Fibroblast of skin of left biceps (primary cell): ENCODE data around the gene SPATS2L.
A peak's percentile ranks its signal among the peaks of the same experiment; 100 is the strongest.

Experiments used
- DNase-seq, 2 experiments: peaks; one replicate each; pipeline ENCODE4 v3.0.0-alpha.2; 2013; ENCODE audit warnings: low read depth in 2 of 2

SPATS2L gene

DNA sequence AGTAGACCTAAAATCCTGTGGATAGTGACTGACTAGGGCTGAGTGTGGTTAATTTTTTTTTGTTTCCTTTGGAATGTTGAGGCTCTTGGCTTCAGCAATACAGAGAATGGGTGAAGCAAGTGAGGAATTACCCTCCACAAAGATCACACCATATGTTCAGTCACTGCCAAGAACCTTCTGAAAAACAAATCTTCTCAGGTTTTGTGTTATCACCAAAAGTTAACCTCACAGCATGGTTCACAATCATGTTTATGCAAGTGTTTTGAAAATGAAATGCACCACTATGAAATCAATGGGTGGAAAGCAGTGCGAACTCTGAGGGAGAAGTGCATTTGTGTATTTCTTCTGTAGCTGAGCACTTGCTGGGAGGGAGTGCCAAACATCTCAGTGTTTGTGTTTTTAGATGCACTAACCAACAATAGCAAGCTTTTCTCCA is 44.4 kb downstream of the SPATS2L start:
- peak in 1 of 2 experiments; percentile 47 for DNase-seq

DNA sequence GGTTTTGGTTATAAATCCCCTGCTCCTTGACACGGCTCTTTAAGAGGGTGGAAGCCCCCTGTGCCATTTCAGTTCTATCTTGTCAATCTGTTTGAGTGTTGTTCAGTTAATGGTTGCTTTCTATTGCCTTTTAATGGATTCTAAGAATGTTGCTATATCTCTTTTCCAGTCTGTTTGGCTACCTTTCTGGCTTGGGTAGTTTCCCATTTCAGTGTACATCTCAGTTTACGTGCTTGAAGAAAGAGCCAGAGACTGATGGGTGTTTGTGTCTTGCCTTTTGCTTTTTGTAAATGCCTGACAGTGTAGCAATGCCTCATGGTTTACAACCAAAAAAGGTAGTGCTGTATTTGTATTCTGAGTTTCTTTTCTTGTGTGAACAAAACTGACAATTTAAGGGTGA is 45.3 kb downstream of the SPATS2L start:
- DNase-seq: no peak

DNA sequence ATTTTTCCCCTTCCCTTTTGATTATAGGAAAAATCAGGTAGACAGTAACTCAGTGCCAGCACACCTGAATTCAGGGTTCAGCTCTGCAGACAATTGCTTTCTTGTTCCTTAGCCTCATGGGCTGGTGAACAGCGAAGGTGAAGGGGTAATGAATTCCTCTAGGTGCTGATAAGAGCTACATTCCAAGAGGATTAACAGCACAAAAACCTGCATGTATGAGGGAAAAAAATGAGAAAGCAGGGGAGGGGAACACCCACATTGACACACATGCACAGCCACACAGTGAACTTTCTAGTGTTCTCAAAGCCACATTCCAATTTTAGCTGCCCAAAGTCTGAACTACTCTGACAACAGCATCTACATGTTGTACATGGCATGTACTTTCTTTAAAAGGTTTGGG is 46.1 kb downstream of the SPATS2L start:
- DNase-seq: peak; percentile 43 to 55

DNA sequence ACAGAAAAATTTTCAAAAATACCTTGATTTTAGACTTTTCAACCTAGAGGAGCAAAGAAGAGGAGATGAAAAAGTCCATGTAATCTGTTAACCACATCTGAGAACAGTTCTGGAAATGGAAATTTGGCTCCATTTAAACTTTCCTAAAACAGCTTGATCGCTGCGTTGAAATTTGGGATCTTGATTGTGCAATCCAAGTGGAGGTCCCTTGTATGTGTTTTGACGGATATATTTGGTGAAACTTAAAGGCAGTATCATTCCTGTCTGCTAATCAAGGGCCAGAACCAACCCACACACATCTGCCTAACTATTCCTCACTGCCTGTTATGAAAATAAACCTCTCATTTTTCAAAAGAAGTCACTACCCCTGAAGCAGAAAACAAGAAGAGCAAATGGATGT is 46.6 kb downstream of the SPATS2L start:
- DNase-seq: peak; percentile 50 to 51

DNA sequence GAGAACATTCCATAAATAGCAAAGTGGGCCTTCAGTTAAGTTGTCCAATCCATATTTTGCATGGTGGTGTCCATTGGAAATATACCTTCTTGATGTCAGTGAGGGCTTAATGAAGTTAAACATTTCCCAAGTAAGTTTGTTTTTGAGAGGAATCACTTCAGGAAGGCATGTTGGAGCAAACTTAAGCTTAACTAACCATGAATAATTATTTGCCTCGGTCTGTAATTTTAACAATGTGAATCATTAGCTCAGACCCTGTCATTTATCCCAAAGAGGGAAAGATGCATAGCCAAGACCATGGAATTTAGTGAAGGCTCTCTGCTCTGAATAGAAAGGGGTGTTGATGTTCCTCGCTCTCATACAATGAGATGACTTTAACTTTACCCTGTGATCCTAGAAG is 47.4 kb downstream of the SPATS2L start:
- DNase-seq: no peak

DNA sequence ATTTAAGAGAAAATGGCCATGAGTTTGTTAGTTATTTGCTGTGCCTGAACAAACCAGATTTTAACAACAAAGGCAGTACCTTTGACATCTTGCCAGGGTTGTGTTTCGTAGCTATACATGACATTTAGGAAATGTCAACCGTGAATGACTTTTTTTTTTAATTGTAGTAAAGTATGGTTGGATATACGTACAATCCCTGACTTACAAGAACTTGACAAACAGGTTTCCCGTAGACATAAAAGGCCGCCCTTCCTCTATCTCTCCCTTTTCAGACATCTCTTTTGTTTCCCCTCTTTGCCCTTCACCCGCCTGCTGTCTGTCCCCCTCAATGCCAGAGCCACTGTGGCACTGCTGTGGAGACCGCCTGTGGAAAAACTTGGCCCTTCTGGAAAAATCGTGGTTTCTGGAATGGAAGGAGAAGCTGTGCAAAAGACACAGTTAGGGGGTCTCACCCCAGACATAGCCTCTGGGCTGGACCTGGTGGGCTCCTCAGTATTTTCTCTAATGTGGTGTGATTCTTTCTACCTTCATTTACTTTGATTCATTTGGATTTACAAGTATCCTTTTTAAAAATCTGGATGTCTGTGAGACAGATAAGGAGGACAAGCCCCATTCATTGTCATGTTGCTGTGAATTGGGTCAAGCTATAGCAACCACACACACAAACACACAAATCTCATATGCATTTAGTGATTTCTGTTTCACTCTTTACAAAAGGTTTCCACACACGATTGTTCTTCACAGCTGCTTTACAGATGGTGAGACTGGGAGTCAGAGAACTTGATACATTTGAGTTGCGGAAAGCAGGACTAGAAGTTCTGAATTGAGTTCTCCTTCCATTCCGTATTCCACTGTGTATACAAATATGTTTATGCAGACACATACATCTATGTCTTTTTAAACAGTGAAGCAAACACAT is 48.6 kb downstream of the SPATS2L start:
- no peak for DNase-seq

DNA sequence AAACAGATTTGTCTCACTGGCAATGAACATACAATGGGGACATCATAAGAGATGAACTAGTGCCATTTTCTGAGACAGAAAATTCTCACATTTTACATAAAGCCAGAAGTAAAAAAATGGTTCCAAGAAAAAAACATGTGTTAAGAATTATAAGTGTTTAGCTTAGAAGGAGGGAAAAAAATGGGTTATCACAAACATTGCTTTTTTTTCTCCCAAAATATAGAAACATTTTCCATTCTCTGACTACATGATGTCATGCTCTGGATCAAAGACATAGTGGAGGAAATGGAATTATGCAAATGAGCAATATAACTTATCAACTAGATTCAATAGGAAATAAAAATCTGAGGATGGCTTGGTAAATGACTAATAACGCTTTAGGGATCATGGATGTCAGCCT is 49.8 kb downstream of the SPATS2L start:
- DNase-seq: no peak

DNA sequence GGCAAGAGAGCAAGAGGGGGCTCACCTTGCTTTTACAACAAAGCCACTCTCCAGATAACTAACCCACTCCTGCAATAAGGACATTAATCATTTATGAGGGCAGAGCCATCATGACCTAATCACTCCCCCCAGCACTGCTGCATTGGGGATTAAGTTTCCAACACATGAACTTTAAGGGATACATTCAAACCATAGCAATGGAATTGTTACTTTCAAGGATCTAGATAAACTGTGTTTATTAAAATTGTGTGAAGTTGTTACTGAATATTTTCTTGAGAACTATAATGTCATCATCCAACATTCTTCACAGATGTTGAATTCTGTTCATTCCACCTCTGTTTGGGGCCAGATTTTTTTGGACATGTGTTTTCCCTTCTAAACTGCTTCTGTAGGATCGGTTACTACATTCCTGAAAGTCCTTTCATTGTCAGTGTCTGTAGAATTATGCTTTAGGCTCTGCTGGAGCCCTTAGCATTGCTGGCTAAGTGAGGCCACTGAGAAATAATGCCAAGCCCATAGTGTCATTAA is 50.4 kb downstream of the SPATS2L start:
- DNase-seq: peak; percentile 84 to 85

DNA sequence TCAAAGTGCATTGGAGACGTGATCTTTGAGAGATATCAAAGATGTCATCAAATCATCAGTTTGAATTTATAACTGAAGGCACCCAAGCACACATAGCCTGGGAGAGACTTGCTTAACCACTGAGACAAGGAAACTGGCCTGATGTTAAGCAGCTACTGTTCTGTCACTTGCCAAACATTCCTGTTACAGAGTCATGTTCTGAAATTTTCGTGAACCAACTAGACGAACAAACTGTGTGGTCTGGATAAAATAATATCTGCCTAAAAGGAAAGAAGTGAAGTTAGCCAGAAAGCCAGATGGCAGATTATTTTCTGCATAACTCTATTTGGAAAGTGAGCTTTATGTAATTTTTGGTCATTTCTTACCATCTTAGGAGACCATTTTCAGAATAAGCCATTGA is 51.4 kb downstream of the SPATS2L start:
- DNase-seq: no peak

DNA sequence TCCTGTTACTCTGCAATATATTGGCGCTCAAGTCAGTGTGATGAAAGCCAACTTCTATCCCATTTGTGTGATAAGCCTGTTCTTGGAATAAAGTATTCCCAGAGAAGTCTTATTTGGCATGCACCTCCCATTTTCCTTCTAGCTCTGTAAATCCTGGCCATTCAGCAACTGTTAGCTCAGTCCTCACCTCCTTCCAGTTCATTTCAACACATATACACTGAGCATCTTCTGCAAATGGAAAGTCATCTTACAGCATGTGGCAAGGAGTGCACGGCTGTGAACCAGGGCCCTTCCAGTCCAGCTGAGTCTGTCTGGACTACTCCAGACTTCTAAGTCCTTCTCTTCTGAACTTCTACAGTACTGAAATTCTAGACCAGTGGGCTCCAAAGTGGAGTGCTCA is 53.1 kb downstream of the SPATS2L start:
- no peak for DNase-seq

DNA sequence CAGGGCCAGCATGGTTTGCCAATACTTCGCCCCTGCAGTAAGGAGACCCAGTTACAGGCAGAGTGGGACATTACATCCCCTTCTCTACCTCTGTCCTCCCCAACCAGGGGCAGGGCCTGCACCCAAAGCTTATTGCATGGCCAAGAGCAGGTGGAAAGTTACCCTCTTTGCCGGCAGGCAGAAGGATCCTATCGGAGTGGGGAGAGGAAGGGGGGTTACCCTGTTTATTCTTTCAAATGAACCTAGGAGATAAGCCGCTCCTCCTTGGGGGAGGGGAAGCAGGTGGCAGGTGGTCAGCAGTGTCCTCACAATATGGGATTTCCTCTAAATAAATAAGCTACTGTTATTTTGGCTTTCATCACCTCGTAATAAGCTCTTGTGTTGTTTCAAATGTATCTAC is 53.9 kb downstream of the SPATS2L start:
- DNase-seq: no peak

DNA sequence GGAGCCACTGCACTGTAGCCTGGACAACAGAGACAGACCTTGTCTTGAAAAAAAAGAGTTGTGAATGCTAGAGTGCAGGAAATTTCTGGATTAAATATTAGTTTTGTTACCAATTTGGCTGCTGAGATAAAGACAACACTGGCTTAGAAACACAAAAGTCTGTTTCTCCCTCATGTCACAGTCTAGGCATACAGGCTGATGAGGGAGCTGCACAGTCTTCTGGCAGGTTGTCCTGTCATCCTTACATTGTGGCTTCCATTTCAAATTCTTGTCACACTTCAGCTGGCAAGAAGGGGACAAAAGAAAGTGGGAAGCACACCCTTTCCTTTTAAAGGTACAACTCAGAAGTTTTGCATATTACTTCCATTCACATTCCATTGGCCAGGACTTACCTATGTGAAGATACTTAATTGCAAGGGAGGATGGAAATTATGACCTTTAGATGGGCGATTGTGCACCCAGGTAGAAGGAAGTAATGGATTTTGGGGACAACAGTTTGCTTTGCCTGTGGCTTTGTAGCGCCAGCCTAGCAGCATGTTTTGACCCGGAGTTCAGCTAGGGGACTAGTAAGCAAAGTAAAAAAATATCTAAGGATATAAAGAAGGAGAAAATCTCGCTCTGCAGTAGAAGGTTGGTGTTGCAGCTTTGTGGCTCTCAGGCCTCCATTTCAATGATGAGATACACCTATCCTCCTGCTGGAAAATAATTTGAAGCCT is 55.9 kb downstream of the SPATS2L start:
- no peak for DNase-seq

DNA sequence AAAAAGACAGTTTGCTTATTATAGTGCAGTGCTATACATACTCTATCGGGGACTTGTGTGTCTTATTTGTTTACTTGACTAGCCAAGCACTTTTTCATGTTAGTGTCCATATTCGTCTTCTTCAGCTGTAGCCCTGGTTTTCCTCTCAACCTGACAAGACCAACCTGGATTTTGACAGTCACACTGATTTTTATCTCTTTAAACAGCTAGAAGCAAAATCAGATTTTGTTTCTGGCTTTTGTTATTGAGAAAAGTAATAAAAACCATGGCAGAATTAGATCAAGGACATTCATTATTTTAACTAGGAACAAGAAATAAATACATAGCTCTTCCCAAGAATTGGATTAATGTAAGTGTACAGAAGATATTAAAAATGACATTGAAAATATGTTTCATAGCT is 56.8 kb downstream of the SPATS2L start:
- DNase-seq: no peak

DNA sequence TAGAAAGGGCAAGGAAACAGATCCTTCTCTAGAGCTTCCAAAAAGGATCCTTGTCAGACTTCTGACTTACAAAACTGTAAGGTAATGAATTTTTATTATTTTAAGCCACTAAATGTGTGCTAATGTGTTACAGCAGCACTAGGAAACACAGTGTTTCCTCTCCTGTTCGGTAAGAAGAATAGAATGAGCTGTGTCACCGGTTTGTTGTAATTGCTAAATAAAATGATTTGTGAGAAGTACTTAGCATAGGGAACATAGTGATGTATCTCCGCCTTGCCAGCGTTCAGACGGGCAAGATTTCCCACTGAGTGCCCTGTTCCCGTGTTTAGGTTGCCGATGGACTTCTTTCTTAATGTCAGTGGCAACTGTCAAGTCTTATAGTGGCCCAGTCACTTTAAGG is 57.6 kb downstream of the SPATS2L start:
- no peak for DNase-seq

DNA sequence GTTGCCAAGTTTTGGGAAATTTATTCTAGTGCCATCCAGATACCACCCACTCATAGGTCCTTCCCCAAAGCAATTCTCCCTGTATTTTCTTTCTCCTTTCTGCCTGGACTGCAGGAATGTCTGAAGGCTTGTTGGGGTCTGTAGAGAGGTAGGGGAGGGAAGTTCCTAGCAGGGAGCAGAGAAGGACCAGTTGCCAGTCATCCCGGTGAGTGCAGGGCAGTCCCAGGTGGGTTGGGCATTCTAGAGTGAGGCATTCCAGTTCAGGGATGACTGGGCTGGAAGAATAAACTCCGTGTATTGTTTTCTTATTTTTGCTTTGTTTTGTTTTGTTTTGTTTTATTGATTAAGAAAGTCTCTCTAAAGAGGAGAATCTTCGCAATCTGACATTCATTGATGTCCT is 58.1 kb downstream of the SPATS2L start:
- no peak for DNase-seq

DNA sequence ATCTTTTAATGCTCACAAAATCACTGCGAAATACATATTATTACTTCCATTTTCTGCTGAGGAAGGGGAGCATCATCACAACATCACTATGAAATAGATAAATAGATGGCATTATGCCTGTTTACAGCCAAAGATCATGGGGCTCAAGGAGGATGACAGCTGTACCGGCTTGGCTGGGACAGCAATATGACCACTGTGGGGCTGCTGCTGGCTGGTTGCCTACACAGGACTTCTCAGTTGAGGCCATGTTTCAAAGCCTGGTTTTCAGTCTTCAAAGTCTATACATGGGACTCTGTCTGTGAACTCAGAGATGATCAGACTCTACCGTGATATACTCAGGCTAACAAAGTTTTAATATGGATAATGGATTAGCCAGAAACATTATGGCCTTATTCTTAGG is 58.7 kb downstream of the SPATS2L start:
- DNase-seq: no peak

DNA sequence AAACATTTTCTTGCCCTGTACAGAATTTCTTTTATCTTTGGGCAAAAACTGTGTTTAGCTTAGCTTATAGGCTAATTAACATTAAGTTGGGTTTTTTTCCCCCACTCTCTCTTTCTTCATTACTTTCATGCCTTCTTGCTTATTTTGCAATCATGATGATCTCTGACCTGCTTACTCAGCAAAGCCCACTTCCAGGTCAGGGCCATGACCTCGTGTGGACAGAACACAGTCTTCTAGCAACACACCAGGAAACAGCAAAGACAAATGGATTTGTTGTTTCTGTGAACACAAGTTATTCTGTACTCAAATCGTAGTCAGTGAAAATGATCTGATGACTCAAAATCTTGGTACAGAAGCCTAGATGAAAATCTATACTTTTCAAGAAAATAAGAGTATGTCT is 60.7 kb downstream of the SPATS2L start:
- DNase-seq: no peak

DNA sequence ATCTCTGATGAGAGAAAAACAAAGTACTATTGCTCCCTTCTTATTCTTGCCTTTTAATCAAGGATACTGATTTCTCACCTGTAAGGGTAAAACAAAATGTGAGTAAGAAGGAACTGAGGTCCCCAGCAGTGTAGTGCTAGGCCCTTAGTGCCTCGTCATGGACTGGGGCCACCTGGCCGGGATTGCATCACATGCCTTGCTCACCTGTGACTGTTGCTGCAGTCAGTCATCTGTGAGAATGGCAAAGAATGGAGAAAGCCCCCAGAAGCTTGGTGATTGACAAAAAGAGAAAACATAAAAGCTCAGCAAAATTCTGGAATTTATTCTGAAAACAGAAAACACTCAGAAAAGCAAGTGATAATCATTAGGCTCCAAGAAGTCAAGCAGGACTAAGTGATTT is 63.4 kb downstream of the SPATS2L start:
- DNase-seq: no peak

DNA sequence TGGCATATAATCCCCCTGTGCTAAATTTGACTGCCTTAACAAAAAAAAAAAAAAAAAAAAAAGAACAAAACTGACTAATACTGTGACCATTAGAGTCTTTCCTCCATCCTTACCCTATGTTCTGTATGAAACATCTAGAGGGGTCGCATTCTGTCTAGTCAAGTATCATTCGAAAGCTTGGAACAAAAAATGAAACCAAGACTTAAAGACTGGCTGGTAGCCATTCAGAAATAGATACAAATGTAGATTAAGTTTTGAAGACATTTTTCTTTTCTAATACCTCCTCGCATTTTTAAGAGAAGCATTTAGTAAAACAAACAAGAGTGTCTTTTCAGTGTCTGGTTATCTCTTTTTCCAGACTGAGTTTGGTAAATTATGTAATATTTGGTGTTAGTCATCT is 66.7 kb downstream of the SPATS2L start:
- no peak for DNase-seq

DNA sequence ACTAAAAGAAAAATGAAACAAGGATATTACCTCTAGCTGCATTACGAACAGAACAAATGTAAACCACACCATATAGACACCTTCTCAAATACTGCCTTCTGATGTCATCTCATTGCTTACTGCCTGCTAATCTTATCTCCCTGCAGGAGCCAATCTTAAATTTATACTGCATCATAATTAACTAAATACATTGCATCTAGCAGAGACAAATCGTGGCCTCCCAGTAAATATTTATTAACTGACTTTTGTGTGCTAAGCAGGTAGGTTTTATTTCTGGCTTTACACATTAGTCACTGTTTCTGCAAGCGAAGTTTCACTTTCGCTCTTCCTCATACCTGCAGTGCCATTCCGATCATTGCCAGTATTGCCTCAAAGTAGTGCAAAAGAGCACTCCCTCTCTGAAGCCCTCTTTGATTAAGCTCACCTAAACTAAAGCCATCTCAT is 67.5 kb downstream of the SPATS2L start:
- no peak for DNase-seq

DNA sequence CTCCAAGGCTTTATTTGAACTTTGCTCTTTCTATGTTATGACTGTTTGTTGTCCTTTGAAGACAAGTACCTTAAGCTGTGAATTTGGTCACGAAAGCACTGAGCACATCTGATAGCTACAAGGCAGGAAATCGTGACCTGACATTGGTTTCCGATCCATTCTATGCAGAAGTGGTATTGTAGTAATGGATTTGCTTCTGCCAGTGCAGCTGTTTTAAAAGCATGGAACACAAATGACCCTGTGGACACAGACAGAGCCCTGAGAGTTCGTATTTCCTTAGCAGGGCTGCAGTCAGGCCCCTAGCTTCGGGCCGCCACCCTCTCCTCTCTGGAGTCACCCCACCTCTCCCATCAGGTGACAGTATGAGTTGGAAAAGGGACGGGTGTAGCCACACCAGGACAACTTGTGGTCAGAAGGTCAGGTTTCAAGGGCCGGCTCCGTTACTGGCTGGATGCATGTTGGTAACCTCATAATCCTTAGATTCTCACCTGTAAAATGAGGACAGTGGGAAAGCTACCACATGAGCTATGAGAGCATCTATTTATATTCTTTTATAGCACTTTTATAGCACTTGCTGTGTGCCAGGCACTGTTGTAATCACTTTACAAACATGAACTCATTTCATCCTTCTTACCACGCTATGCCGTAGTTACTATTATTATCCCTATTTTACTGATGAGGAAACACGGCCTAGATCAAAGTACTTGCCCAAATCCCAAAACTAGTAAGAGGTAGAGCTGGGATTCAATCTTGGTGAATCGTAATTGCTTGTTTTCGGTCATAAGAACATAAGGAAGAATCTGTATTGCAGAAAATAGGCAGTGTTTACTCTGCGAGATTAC is 70.2 kb downstream of the SPATS2L start:
- DNase-seq: no peak
